ENCODE measurements around the gene CDC42BPA. TPM values are rescaled to one million over a fixed set of nuclear protein-coding genes. Genes with fewer than 3 reads are reported as not detected.

Gene CDC42BPA
- total and polyA plus RNA-seq, 2 of the 8 experiments (the other 6 are each of a cell fraction or from before 2014, with no cell fraction given), result 7.1 to 28.5 TPM

DNA sequence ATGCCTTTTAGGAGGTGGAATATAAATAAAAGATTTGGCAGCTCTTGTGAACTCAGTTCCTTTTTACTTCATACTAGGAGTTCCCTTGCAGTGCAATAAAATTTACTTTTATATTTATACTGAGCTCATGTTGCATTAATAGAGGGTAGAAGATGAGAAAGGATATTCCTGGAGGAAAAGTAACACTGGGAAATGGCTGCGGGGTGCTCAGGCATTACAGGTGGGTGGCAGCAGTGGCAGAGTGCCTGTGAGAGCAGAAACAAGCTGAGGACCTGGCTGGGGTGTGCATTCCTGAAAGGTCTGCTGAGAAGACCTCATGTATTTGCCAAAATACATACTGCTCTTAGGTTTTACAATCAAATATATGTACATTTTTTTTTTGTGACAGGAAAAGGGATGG is 251.3 kb downstream of the CDC42BPA start (continued):
- TF ChIP-seq BCL11A (IDR thresholded peaks at IDR 0.05; ENCODE audit: low read depth in 2 of 2, low read length in 2 of 2), result no peak

All from H1 (cell line).